ENCODE data around the gene KCNQ1. TPM values are rescaled to one million over a fixed set of nuclear protein-coding genes. Genes with fewer than 3 reads are reported as not detected.

Gene KCNQ1
- total and polyA plus RNA-seq, 2 donors (not counting 3 experiments of a cell fraction or from before 2014, with no cell fraction given), result 0.07 to 0.09 TPM

GRCh38 chr11:2771758-2772466 lies 327.1 kb downstream of the KCNQ1 start:
- dilution Hi-C loops (cut with MboI; ENCODE audit: extremely low pct_ligation_motif_present, low sequenced_read_pairs) (no loop called here), intact Hi-C loops (cut with micrococcal nuclease) (loop anchor here (10.0 kb wide), 1 partner anchor 113 kb away; the partner anchor contains the start of gene CDKN1C)
- TF ChIP-seq JUN (IDR thresholded peaks at IDR 0.05; ENCODE audit: borderline replicate concordance, insufficient read depth, insufficient read length, low read depth), result no peak
- Histone ChIP-seq H3K4me2 (ENCODE audit: insufficient read depth, low read length) (no peak overlapping the region), H3K36me3 (ENCODE audit: control insufficient read depth in 2 of 2, extremely low read depth in 1 of 2, insufficient read depth in 2 of 2, low read length in 2 of 2) (no peaks in the 10 kb centered on the region), H3K27me3 (ENCODE audit: control insufficient read depth in 2 of 2, insufficient read depth in 2 of 2, low read length in 2 of 2) (peaks cover 0 to 2% of the 10 kb centered on the region in 2 experiments), H3K9ac (replicated peaks; ENCODE audit: extremely low read depth, insufficient read depth, low read length) (no peak overlapping the region), H4K20me1 (replicated peaks; ENCODE audit: control insufficient read depth, extremely low read depth, insufficient read depth, low read length) (no peaks in the 10 kb centered on the region), H3K4me3 (replicated peaks in 1 of 3; ENCODE audit: insufficient read depth in 1 of 3, low read depth in 1 of 3, low read length in 3 of 3) (no peak overlapping the region), H2AFZ (ENCODE audit: low read depth, low read length) (no peak overlapping the region), H3K79me2 (ENCODE audit: control insufficient read depth, insufficient read depth, low read length) (no peaks in the 10 kb centered on the region), H3K9me1 (replicated peaks; ENCODE audit: control insufficient read depth, extremely low read depth, insufficient read depth, low read length) (no peaks in the 10 kb centered on the region), H3K4me1 (ENCODE audit: control insufficient read depth, extremely low read depth, insufficient read depth, low read length) (no peaks in the 10 kb centered on the region), H3K9me3 (replicated peaks; ENCODE audit: control insufficient read depth, insufficient read depth, low read length) (no peaks in the 10 kb centered on the region), H3K27ac (ENCODE audit: insufficient read depth, low read depth, low read length) (no peak overlapping the region)
- ChIA-PET POLR2A (no interaction called here), CTCF (no interaction called here)
- no peak for DNase-seq (ENCODE audit: low read depth, low spot score)
- no TSS peak for BruUV-seq (replicated peaks)
- no peak for FAIRE-seq

- BruUV-seq (replicated peaks), result no TSS peak
- CTCF ChIA-PET, result no interaction called here
- no peak for DNase-seq (ENCODE audit: low read depth, low spot score)
Measured at GRCh38 chr11:2772544-2773031, 327.8 kb downstream of the KCNQ1 start.

More at GRCh38 chr11:2772544-2773031, 327.8 kb downstream of the KCNQ1 start:
- H3K27me3 ChIP-seq (ENCODE audit: control insufficient read depth in 2 of 2, insufficient read depth in 2 of 2, low read length in 2 of 2), result peaks cover 0 to under 1% of the 10 kb centered on the region in 2 experiments
- FAIRE-seq, result no peak
- no peak overlapping the region for H3K4me3 ChIP-seq (replicated peaks in 1 of 3; ENCODE audit: insufficient read depth in 1 of 3, low read depth in 1 of 3, low read length in 3 of 3)
- dilution Hi-C loops (cut with MboI; ENCODE audit: extremely low pct_ligation_motif_present, low sequenced_read_pairs) (no loop called here), intact Hi-C loops (cut with micrococcal nuclease) (loop anchor here (10.0 kb wide), 1 partner anchor 112 kb away; the partner anchor contains the start of gene CDKN1C)
- no peak overlapping the region for H3K27ac ChIP-seq (ENCODE audit: insufficient read depth, low read depth, low read length)
- no peaks in the 10 kb centered on the region for H4K20me1 ChIP-seq (replicated peaks; ENCODE audit: control insufficient read depth, extremely low read depth, insufficient read depth, low read length)
- no peaks in the 10 kb centered on the region for H3K9me1 ChIP-seq (replicated peaks; ENCODE audit: control insufficient read depth, extremely low read depth, insufficient read depth, low read length)
- POLR2A ChIA-PET, result no interaction called here
- no peaks in the 10 kb centered on the region for H3K4me1 ChIP-seq (ENCODE audit: control insufficient read depth, extremely low read depth, insufficient read depth, low read length)
- no peak overlapping the region for H3K4me2 ChIP-seq (ENCODE audit: insufficient read depth, low read length)
- no peaks in the 10 kb centered on the region for H3K36me3 ChIP-seq (ENCODE audit: control insufficient read depth in 2 of 2, extremely low read depth in 1 of 2, insufficient read depth in 2 of 2, low read length in 2 of 2)
- H2AFZ ChIP-seq (ENCODE audit: low read depth, low read length), result no peak overlapping the region
- H3K79me2 ChIP-seq (ENCODE audit: control insufficient read depth, insufficient read depth, low read length), result no peaks in the 10 kb centered on the region
- no peaks in the 10 kb centered on the region for H3K9me3 ChIP-seq (replicated peaks; ENCODE audit: control insufficient read depth, insufficient read depth, low read length)
- no peak overlapping the region for H3K9ac ChIP-seq (replicated peaks; ENCODE audit: extremely low read depth, insufficient read depth, low read length)
- TF ChIP-seq POLR2A (IDR thresholded peaks at IDR 0.05; ENCODE audit: low read depth, low read length), result no peak
- no peak for TF ChIP-seq MYC (IDR thresholded peaks at IDR 0.05; ENCODE audit: low read depth, low read length)
- TF ChIP-seq FOS (IDR thresholded peaks at IDR 0.05; ENCODE audit: borderline replicate concordance, insufficient read depth, low read length), result no peak
- TF ChIP-seq MAX (IDR thresholded peaks at IDR 0.05; ENCODE audit: insufficient read depth, insufficient read length), result no peak
- TF ChIP-seq POLR2AphosphoS5 (IDR thresholded peaks at IDR 0.05; ENCODE audit: insufficient read depth, low read depth, low read length), result no peak
- TF ChIP-seq CTCF (IDR thresholded peaks at IDR 0.05; ENCODE audit: extremely low read depth in 1 of 2, insufficient read depth in 1 of 2, low read depth in 1 of 2, low read length in 2 of 2), result no peak
- TF ChIP-seq EZH2 (IDR thresholded peaks at IDR 0.05; ENCODE audit: borderline replicate concordance, low read depth, low read length, severe bottlenecking), result no peak
- TF ChIP-seq GATA2 (IDR thresholded peaks at IDR 0.05; ENCODE audit: insufficient read depth, insufficient read length, low read depth, low read length), result no peak
- TF ChIP-seq JUN (IDR thresholded peaks at IDR 0.05; ENCODE audit: borderline replicate concordance, insufficient read depth, insufficient read length, low read depth), result no peak
